NCI-H774 (cell line): ENCODE results near the gene THBS1.

Experiments
- DNase-seq: peaks from one replicate; lab custom pipeline; 2025; lab: John Stamatoyannopoulos, UW

The THBS1 gene

GRCh38 chr15:39589193-39589814 lies 8.4 kb downstream of the THBS1 start:
- no peak for DNase-seq

- no peak for DNase-seq
Measured at GRCh38 chr15:39589815-39590644, 9.2 kb downstream of the THBS1 start.

GRCh38 chr15:39591141-39591895 lies 10.4 kb downstream of the THBS1 start:
- DNase-seq, result no peak

- no peak for DNase-seq
Measured at GRCh38 chr15:39591896-39592315, 11.0 kb downstream of the THBS1 start.

- DNase-seq, result no peak
Measured at GRCh38 chr15:39592500-39592899, 11.6 kb downstream of the THBS1 start.

GRCh38 chr15:39593071-39593655 lies 12.3 kb downstream of the THBS1 start:
- DNase-seq, result no peak

- DNase-seq, result no peak
Measured at GRCh38 chr15:39593656-39594445, 13.0 kb downstream of the THBS1 start.

GRCh38 chr15:39594446-39595337 lies 13.8 kb downstream of the THBS1 start:
- no peak for DNase-seq

- DNase-seq, result no peak
Measured at GRCh38 chr15:39595338-39596221, 14.7 kb downstream of the THBS1 start.

- DNase-seq, result no peak
Measured at GRCh38 chr15:39596358-39597051, 15.6 kb downstream of the THBS1 start.

- DNase-seq, result no peak
Measured at GRCh38 chr15:39597336-39597735, 16.5 kb downstream of the THBS1 start.

- DNase-seq, result no peak
Measured at GRCh38 chr15:39597751-39598185, 16.9 kb downstream of the THBS1 start.

- DNase-seq, result no peak
Measured at GRCh38 chr15:39598186-39598850, 17.4 kb downstream of the THBS1 start.

GRCh38 chr15:39598958-39599845 lies 18.3 kb downstream of the THBS1 start:
- no peak for DNase-seq

GRCh38 chr15:39599871-39600270 lies 19.0 kb downstream of the THBS1 start:
- DNase-seq, result no peak

- no peak for DNase-seq
Measured at GRCh38 chr15:39602143-39602542, 21.3 kb downstream of the THBS1 start.

- no peak for DNase-seq
Measured at GRCh38 chr15:39605146-39605545, 24.3 kb downstream of the THBS1 start.
